Lung (tissue), 12 donors: Measurements from ENCODE around the gene CD4. TPM values are rescaled to one million over a fixed set of nuclear protein-coding genes. Genes with fewer than 3 reads are reported as not detected.

Source experiments
- ATAC-seq: fragments of 200-7000 bp; cut with Tn5 transposase; one replicate; pipeline ENCODE4 v1.9.1; 2020; ENCODE audit warnings: moderate number of reproducible peaks; ENCODE audit not compliant: insufficient read depth, low FRiP score
- DNase-seq, 3 donors: peaks; one replicate each; pipeline ENCODE4 v3.0.0-alpha.2; 2013 to 2017
- H3K27ac ChIP-seq, 2 donors: one replicate each; pipeline ENCODE4 v1.5.1; 2013; ENCODE audit warnings: mild to moderate bottlenecking in 2 of 2, moderate library complexity in 2 of 2, control low read depth in 1 of 2, inconsistent platforms in 1 of 2, low read depth in 1 of 2, low read length in 1 of 2
- H3K27me3 ChIP-seq, 3 donors: one replicate each; pipeline ENCODE4 v1.5.1; 2013; ENCODE audit warnings: low read length in 2 of 3; ENCODE audit not compliant: control insufficient read depth in 3 of 3, insufficient read depth in 3 of 3
- H3K36me3 ChIP-seq, 4 donors: one replicate each; pipeline ENCODE4 v1.5.1; 2013; ENCODE audit warnings: low read length in 4 of 4, mild to moderate bottlenecking in 1 of 4, moderate library complexity in 1 of 4; ENCODE audit not compliant: control insufficient read depth in 4 of 4, insufficient read depth in 4 of 4
- H3K4me1 ChIP-seq, 5 donors: one replicate each; pipeline ENCODE4 v1.5.1; 2013; ENCODE audit warnings: low read length in 5 of 5, mild to moderate bottlenecking in 2 of 5, moderate library complexity in 1 of 5; ENCODE audit not compliant: control insufficient read depth in 5 of 5, insufficient read depth in 5 of 5
- H3K4me3 ChIP-seq: one replicate; pipeline ENCODE4 v1.5.1; 2013; ENCODE audit warnings: mild to moderate bottlenecking, control low read depth, moderate library complexity
- H3K9ac ChIP-seq, 2 donors: one replicate each; pipeline ENCODE4 v1.5.1; 2013; ENCODE audit warnings: low read length in 2 of 2, control low read depth in 1 of 2; ENCODE audit not compliant: insufficient read depth in 1 of 2
- H3K9me3 ChIP-seq, 4 donors: one replicate each; pipeline ENCODE4 v1.5.1; 2013; ENCODE audit warnings: low read length in 3 of 4, mild to moderate bottlenecking in 1 of 4, moderate library complexity in 1 of 4; ENCODE audit not compliant: control insufficient read depth in 4 of 4, insufficient read depth in 3 of 4
- CTCF ChIP-seq: IDR thresholded peaks from 2 replicates; pipeline ENCODE4 v1.5.1; 2012; ENCODE audit warnings: mild to moderate bottlenecking; ENCODE audit errors: control extremely low read depth, extremely low read depth
- WGBS, 2 donors: extraction: QIAGEN DNeasy Blood & Tissue Kit; methylation state at CpG; one replicate each; pipeline ENCODE4 v1.1.7; 2013; 5-methylcytosine and 5-hydroxymethylcytosine counted together
- polyA plus RNA-seq, 2 donors: library from polyadenylated mRNA; stranded (reverse); fragments of 200-250 nt; gene quantifications; one replicate each; pipeline ENCODE4 v1.2.1, GENCODE V29; 2013
- total RNA-seq, 2 donors: library from RNA; depleted of rRNA in 1 of 2; stranded (reverse); fragments of >200 nt in 1 of 2; gene quantifications; one replicate each; pipeline ENCODE4 v1.2.1, GENCODE V29; 2014 to 2021
- donor health status: control.
- donor health status: control.
- donor health status: Bipolar disorder and iron deficiency.
- donor health status: healthy.
- donor health status: DM: yes; HTN: yes; CAD: no.

CD4 gene
- total and polyA plus RNA-seq, 4 donors, result 20.6 to 83.7 (median 53.0) TPM

GRCh38 chr12:6810758-6811157 is 21.4 kb downstream of the CD4 start:
- TF ChIP-seq CTCF, result no peak
- no peak overlapping the region for H3K4me3 ChIP-seq
- WGBS, 2 donors, result 62 to 89% methylated on average over 1 of the region's 1 CpG
- no peaks in the 10 kb centered on the region for H3K27me3 ChIP-seq
- H3K4me1 ChIP-seq, result no peaks in the 10 kb centered on the region
- no peak overlapping the region for H3K27ac ChIP-seq
- ATAC-seq (no peak), DNase-seq (no peak)
- no peak overlapping the region for H3K9ac ChIP-seq
- no peaks in the 10 kb centered on the region for H3K9me3 ChIP-seq
- H3K36me3 ChIP-seq, result peaks cover 0 to 16% (median 8%) of the 10 kb centered on the region in 4 donors

- ATAC-seq, result no peak
- Histone ChIP-seq H3K9me3 (peaks cover 0 to 4% (median 0%) of the 10 kb centered on the region in 4 donors), H3K4me3 (no peak overlapping the region), H3K9ac (no peak overlapping the region), H3K27ac (no peak overlapping the region), H3K27me3 (no peaks in the 10 kb centered on the region), H3K36me3 (peaks cover 0 to 26% (median 12%) of the 10 kb centered on the region in 4 donors), H3K4me1 (peaks cover 0 to 7% (median 0%) of the 10 kb centered on the region in 5 donors)
- no peak for DNase-seq
- no peak for TF ChIP-seq CTCF
- 48 to 55% methylated on average over 4 of the region's 4 CpGs for WGBS, 2 donors
Observed at GRCh38 chr12:6813363-6813762, 24.0 kb downstream of the CD4 start.

- no peak for ATAC-seq
- Histone ChIP-seq H3K9me3 (peaks cover 0 to 4% (median 0%) of the 10 kb centered on the region in 4 donors), H3K27me3 (no peaks in the 10 kb centered on the region), H3K36me3 (peaks cover 0 to 37% (median 12%) of the 10 kb centered on the region in 4 donors), H3K4me3 (no peak overlapping the region), H3K9ac (no peak overlapping the region), H3K4me1 (peaks cover 0 to 10% (median 5%) of the 10 kb centered on the region in 5 donors), H3K27ac (no peak overlapping the region)
- WGBS, 2 donors, result 60 to 72% methylated on average over 3 of the region's 3 CpGs
- no peak for TF ChIP-seq CTCF
- DNase-seq, result no peak
Observed at GRCh38 chr12:6816598-6816997, 27.3 kb downstream of the CD4 start.

GRCh38 chr12:6817098-6817497 is 27.8 kb downstream of the CD4 start:
- peaks cover 0 to 2% (median 0%) of the 10 kb centered on the region in 3 donors for H3K27me3 ChIP-seq
- peaks cover 0 to 37% (median 12%) of the 10 kb centered on the region in 4 donors for H3K36me3 ChIP-seq
- WGBS, 2 donors, result 87 to 93% methylated on average over 8 of the region's 8 CpGs
- no peak for ATAC-seq
- peaks cover 0 to 4% (median 0%) of the 10 kb centered on the region in 4 donors for H3K9me3 ChIP-seq
- peaks cover 0 to 13% (median 8%) of the 10 kb centered on the region in 5 donors for H3K4me1 ChIP-seq
- no peak overlapping the region for H3K27ac ChIP-seq
- no peak for DNase-seq
- no peak overlapping the region for H3K4me3 ChIP-seq
- H3K9ac ChIP-seq, result no peak overlapping the region
- TF ChIP-seq CTCF, result no peak
